H9 (cell line): ENCODE data around the gene TRAK2. TPM values are rescaled to one million over a fixed set of nuclear protein-coding genes. Genes with fewer than 3 reads are reported as not detected.

ENCODE experiments used
- DNase-seq: peaks from one replicate; pipeline ENCODE4 v3.0.0-alpha.2; 2017
- H2AFZ ChIP-seq: one replicate; pipeline ENCODE4 v1.6.1; 2013; ENCODE audit warnings: mild to moderate bottlenecking, low read length, control low read depth, moderate library complexity
- H2AK5ac ChIP-seq: 2 replicates; pipeline ENCODE4 v1.6.1; 2013; ENCODE audit warnings: low read length, control low read depth, mixed read lengths; ENCODE audit not compliant: insufficient read length
- H2BK120ac ChIP-seq: one replicate; pipeline ENCODE4 v1.6.1; 2013; ENCODE audit warnings: low read depth, mild to moderate bottlenecking, low read length, control low read depth, inconsistent platforms; ENCODE audit not compliant: poor library complexity, severe bottlenecking
- H2BK12ac ChIP-seq: 2 replicates; pipeline ENCODE4 v1.6.1; 2013; ENCODE audit warnings: low read length, control low read depth, mixed read lengths, low read depth; ENCODE audit not compliant: insufficient read length
- H2BK15ac ChIP-seq: 2 replicates; pipeline ENCODE4 v1.6.1; 2013; ENCODE audit warnings: low read depth, low read length, control low read depth
- H2BK20ac ChIP-seq: one replicate; pipeline ENCODE4 v1.6.1; 2013; ENCODE audit warnings: low read depth, mild to moderate bottlenecking, low read length, control low read depth, inconsistent platforms; ENCODE audit not compliant: poor library complexity, severe bottlenecking
- H2BK5ac ChIP-seq: 2 replicates; pipeline ENCODE4 v1.6.1; 2013; ENCODE audit warnings: low read length, control low read depth, mixed read lengths; ENCODE audit not compliant: insufficient read length
- H3K14ac ChIP-seq: 2 replicates; pipeline ENCODE4 v1.6.1; 2013; ENCODE audit warnings: low read length, control low read depth; ENCODE audit not compliant: insufficient read depth
- H3K18ac ChIP-seq: 2 replicates; pipeline ENCODE4 v1.6.1; 2013; ENCODE audit warnings: low read depth, mild to moderate bottlenecking, mixed read lengths, low read length, control low read depth; ENCODE audit not compliant: insufficient read length
- H3K23ac ChIP-seq: 2 replicates; pipeline ENCODE4 v1.6.1; 2013; ENCODE audit warnings: low read length, control low read depth, mixed read lengths, low read depth; ENCODE audit not compliant: insufficient read length
- H3K23me2 ChIP-seq: 2 replicates; pipeline ENCODE4 v1.6.1; 2013; ENCODE audit warnings: low read depth, mild to moderate bottlenecking, mixed read lengths, low read length, control low read depth; ENCODE audit not compliant: insufficient read length, poor library complexity, severe bottlenecking
- H3K27ac ChIP-seq: 2 replicates; pipeline ENCODE4 v1.5.1; 2013; ENCODE audit warnings: low read length, control low read depth, mixed read lengths, low read depth; ENCODE audit not compliant: insufficient read length
- H3K27me3 ChIP-seq: 2 replicates; pipeline ENCODE4 v1.6.1; 2013; ENCODE audit warnings: low read length, control low read depth, inconsistent platforms; ENCODE audit not compliant: insufficient read depth
- H3K4ac ChIP-seq: 2 replicates; pipeline ENCODE4 v1.6.1; 2013; ENCODE audit warnings: low read depth, mild to moderate bottlenecking, control low read depth, inconsistent platforms, low read length, moderate library complexity
- H3K4me1 ChIP-seq: 2 replicates; pipeline ENCODE4 v1.6.1; 2013; ENCODE audit warnings: low read length, control low read depth, inconsistent platforms; ENCODE audit not compliant: insufficient read depth
- H3K4me2 ChIP-seq: 2 replicates; pipeline ENCODE4 v1.6.1; 2013; ENCODE audit warnings: low read length, control low read depth, mixed read lengths; ENCODE audit not compliant: insufficient read length, insufficient read depth
- H3K56ac ChIP-seq: 2 replicates; pipeline ENCODE4 v1.6.1; 2013; ENCODE audit warnings: low read depth, mild to moderate bottlenecking, mixed read lengths, low read length, control low read depth; ENCODE audit not compliant: insufficient read length
- H3K79me1 ChIP-seq: 2 replicates; pipeline ENCODE4 v1.6.1; 2013; ENCODE audit warnings: low read depth, mild to moderate bottlenecking, moderate library complexity, low read length, control low read depth, inconsistent platforms; ENCODE audit not compliant: insufficient read depth, poor library complexity, severe bottlenecking
- H3K79me2 ChIP-seq: 2 replicates; pipeline ENCODE4 v1.6.1; 2013; ENCODE audit warnings: low read length, control low read depth, inconsistent platforms; ENCODE audit not compliant: insufficient read depth
- H3K9ac ChIP-seq: 2 replicates; pipeline ENCODE4 v1.6.1; 2013; ENCODE audit warnings: low read length, control low read depth, mixed read lengths; ENCODE audit not compliant: insufficient read length; ENCODE audit errors: extremely low read depth
- H3K9me3 ChIP-seq: one replicate; pipeline ENCODE4 v1.6.1; 2013; ENCODE audit warnings: low read depth, low read length, inconsistent platforms; ENCODE audit not compliant: control insufficient read depth
- H3T11ph ChIP-seq: one replicate; pipeline ENCODE4 v1.6.1; 2013; ENCODE audit warnings: mild to moderate bottlenecking, low read length, control low read depth, inconsistent platforms
- H4K20me1 ChIP-seq: one replicate; pipeline ENCODE4 v1.6.1; 2013; ENCODE audit not compliant: control insufficient read depth, insufficient read length, insufficient read depth
- H4K5ac ChIP-seq: 2 replicates; pipeline ENCODE4 v1.6.1; 2013; ENCODE audit warnings: low read depth, mild to moderate bottlenecking, mixed read lengths, low read length, control low read depth; ENCODE audit not compliant: insufficient read length
- H4K8ac ChIP-seq: replicated peaks from 2 replicates; pipeline ENCODE4 v1.6.1; 2013; ENCODE audit warnings: low read length, control low read depth, mixed read lengths, low read depth; ENCODE audit not compliant: insufficient read length
- H4K91ac ChIP-seq: 2 replicates; pipeline ENCODE4 v1.6.1; 2013; ENCODE audit warnings: low read depth, mild to moderate bottlenecking, moderate library complexity, mixed read lengths, low read length, control low read depth; ENCODE audit not compliant: insufficient read length
- H3K27ac Mint-ChIP-seq, 3 experiments: 2 replicates in 2 of 3; 3 replicates in 1 of 3; pipeline ENCODE4 v1.8.0; 2020 to 2021; ENCODE audit warnings: mixed read lengths in 3 of 3, mild to moderate bottlenecking in 1 of 3, moderate library complexity in 1 of 3
- H3K27me3 Mint-ChIP-seq: 2 replicates; pipeline ENCODE4 v1.8.0; 2021; ENCODE audit warnings: low read depth, mild to moderate bottlenecking, moderate library complexity, mixed read lengths
- H3K36me3 Mint-ChIP-seq, 3 experiments: 2 replicates in 2 of 3; 3 replicates in 1 of 3; pipeline ENCODE4 v1.8.0; 2020 to 2021; ENCODE audit warnings: low read depth in 3 of 3, mixed read lengths in 3 of 3; ENCODE audit not compliant: insufficient read depth in 1 of 3
- H3K4me1 Mint-ChIP-seq, 2 experiments: 2 replicates each; pipeline ENCODE4 v1.8.0; 2020; ENCODE audit warnings: mixed read lengths in 2 of 2
- H3K4me3 Mint-ChIP-seq, 2 experiments: 2 replicates in 1 of 2; 3 replicates in 1 of 2; pipeline ENCODE4 v1.8.0; 2020 to 2021; ENCODE audit warnings: mild to moderate bottlenecking in 2 of 2, mixed read lengths in 2 of 2, moderate library complexity in 1 of 2
- H3K9me3 Mint-ChIP-seq, 2 experiments: 2 replicates in 1 of 2; 3 replicates in 1 of 2; pipeline ENCODE4 v1.8.0; 2020; ENCODE audit warnings: mild to moderate bottlenecking in 2 of 2, mixed read lengths in 2 of 2, moderate library complexity in 1 of 2
- WGBS: extraction: QIAGEN DNeasy Blood & Tissue Kit; methylation state at CpG from one replicate; pipeline ENCODE4 v1.1.7; 2013; ENCODE audit warnings: missing lambda C conversion rate, low lambda C conversion rate, mixed read lengths; ENCODE audit not compliant: insufficient read length; ENCODE audit errors: extremely low coverage; 5-methylcytosine and 5-hydroxymethylcytosine counted together
- total RNA-seq: library from RNA; stranded (reverse); gene quantifications from 2 replicates; pipeline ENCODE4 v1.2.1, GENCODE V29; 2021
- TF ChIP-seq, protein P1 (sequence below): fragments of 200-600 bp; sonication (generic); conservative IDR thresholded peaks from 3 replicates; pipeline ENCODE4 v1.8.0; 2021; ENCODE audit warnings: antibody characterized with exemption, mild to moderate bottlenecking

The TRAK2 gene
- total RNA-seq, 1 experiment from 2014 or later = 14.2 TPM

DNA sequence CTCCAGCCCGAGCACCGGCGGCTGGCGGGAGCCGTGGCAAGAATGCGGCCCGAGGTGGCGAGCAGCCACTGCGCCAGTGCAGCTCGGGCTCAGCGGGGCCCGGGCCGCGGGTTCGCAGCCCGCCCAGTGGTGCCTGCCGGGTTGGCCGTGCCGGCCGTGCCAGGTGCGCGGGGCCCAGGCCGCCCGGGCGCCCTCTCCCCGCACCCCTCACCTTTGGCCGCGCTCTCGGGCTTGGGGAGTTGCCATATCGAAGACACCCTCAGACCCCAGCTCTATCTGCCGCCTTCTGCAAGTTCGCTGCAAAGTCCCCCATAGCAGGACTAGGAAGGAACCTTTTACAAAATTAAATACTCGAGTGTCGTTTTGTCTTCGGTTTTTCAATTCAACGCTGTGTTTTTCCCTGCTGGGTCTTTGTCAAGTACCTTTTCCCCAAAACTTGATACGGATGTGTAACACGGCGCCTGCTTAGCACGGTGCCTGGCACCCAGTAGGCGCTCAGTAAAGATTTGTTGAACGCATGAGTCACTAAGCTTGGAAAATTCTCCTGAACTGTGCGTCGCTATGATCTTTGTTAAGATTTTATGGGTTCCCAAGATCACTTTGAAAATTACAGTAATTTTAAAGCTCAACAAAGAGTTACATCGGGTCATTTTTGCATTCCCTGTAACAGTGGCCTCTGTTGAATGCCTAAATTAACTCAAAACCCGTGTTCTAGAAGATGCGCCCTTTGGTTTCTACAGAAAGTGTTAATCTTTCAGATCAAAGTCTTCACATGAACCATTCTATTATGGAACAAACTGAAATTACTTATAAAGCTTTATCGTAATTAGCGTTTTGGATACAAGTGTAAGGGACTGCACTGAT lies 1.0 kb upstream of the TRAK2 start:
- Mint-ChIP-seq H3K9me3 (no peaks in the 10 kb centered on the region), H3K27me3 (no peaks in the 10 kb centered on the region; the same call in none of the 2 replicates), H3K4me3 (peak overlapping the region; percentile 77 to 96), H3K36me3 (0 out of 7 replicates have a peak, but pooled peaks cover 0 to 2% (median 0%) of the 10 kb centered on the region in 3 experiments), H3K4me1 (peaks cover 6 to 16% of the 10 kb centered on the region in 2 experiments), H3K27ac (peak overlapping the region; percentile 80 to 94 (median 85); a peak in 6 of 7 replicates)
- peak overlapping the region; percentile 82 for H3K9ac ChIP-seq
- no peak overlapping the region for H4K5ac ChIP-seq
- no peaks in the 10 kb centered on the region for H3K79me2 ChIP-seq
- DNase-seq = no peak
- H3K79me1 ChIP-seq = no peaks in the 10 kb centered on the region
- no peak overlapping the region for H3K4ac ChIP-seq
- H3K14ac ChIP-seq = peak overlapping the region; percentile 86
- H2BK120ac ChIP-seq = no peak overlapping the region
- H3K4me1 ChIP-seq = no peaks in the 10 kb centered on the region; the same call in 1 of the 2 replicates
- peak overlapping the region; percentile 99 for H3K4me2 ChIP-seq
- TF ChIP-seq, protein P1, sequence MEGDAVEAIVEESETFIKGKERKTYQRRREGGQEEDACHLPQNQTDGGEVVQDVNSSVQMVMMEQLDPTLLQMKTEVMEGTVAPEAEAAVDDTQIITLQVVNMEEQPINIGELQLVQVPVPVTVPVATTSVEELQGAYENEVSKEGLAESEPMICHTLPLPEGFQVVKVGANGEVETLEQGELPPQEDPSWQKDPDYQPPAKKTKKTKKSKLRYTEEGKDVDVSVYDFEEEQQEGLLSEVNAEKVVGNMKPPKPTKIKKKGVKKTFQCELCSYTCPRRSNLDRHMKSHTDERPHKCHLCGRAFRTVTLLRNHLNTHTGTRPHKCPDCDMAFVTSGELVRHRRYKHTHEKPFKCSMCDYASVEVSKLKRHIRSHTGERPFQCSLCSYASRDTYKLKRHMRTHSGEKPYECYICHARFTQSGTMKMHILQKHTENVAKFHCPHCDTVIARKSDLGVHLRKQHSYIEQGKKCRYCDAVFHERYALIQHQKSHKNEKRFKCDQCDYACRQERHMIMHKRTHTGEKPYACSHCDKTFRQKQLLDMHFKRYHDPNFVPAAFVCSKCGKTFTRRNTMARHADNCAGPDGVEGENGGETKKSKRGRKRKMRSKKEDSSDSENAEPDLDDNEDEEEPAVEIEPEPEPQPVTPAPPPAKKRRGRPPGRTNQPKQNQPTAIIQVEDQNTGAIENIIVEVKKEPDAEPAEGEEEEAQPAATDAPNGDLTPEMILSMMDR = no peak
- no peak overlapping the region for H2AK5ac ChIP-seq
- H3K56ac ChIP-seq = no peak overlapping the region
- no peak overlapping the region for H4K8ac ChIP-seq
- H2AFZ ChIP-seq = peak overlapping the region; percentile 78
- H2BK12ac ChIP-seq = no peak overlapping the region
- no peak overlapping the region for H2BK15ac ChIP-seq
- no peaks in the 10 kb centered on the region for H4K20me1 ChIP-seq
- peak overlapping the region; percentile 67 for H3K18ac ChIP-seq
- no peaks in the 10 kb centered on the region for H3K9me3 ChIP-seq
- no peak overlapping the region for H4K91ac ChIP-seq
- no peak overlapping the region for H3K23ac ChIP-seq
- H3K27ac ChIP-seq = no peak overlapping the region
- no peak overlapping the region for H2BK20ac ChIP-seq
- no peaks in the 10 kb centered on the region for H3K27me3 ChIP-seq
- H3T11ph ChIP-seq = no peak overlapping the region
- no CpG with 5 or more reads among the region's 49 CpGs for WGBS
- H2BK5ac ChIP-seq = no peak overlapping the region
- peaks cover 7% of the 10 kb centered on the region for H3K23me2 ChIP-seq
